ENCODE measurements around the gene NTRK3.

NTRK3 gene

DNA sequence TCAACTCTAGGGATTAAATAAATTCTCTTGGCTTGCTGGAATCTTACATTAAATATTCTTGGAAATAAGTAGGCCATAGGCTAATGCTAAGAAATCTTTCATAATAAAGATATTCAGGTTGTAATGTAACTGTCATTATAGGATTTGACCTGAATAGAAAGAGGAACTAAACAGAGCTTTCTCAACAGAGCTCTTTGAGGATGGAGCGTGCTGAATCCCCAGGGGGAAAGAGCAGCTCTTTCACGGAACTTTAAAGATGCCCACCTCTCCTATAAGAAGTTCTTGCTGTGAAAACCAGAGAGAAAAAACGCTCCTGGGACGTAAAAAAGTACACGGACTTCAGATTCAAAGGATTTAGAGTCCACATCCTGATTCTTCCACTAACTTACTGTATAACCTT, 77.9 kb downstream of the NTRK3 start:
- DNase-seq (ENCODE audit: low spot score) = no peak

DNA sequence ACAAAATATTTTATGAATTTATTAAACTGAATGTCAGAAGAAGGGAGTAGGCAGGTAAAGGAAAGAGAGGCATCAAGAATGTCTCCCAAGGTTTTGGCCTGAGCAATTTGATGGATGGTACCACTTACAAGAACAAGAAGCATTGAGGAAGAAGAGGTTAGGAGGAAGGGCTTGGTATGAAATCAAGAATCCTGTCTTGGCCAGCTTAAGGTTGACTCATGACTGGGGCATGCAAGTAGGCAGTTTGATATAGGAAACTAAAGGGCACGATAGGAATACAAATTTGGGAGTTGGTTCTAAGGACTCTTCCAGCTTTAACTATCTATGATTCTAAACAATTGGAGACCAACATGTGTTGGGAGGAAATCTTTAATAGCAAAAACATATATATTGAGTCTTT, 79.1 kb downstream of the NTRK3 start:
- no peak for DNase-seq (ENCODE audit: low spot score)

DNA sequence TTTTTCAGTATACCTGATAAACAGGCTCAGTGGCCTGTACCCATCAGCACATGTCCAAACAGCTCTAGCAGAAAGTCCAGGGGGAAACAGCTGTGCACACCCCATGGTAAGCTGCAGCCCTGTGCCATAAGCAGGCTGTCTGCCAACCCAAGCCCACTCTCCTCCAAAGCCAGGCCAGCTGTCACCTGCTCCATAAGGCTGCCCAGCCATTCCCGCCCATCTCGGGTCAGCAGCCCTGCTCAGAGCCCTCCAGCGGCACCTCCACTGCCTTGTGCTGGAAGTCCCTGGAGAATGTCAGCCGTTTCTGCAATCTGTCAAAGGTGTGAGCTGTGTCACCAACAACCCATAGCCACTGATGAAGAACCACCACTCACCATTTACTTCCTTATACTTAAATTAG, 82.0 kb downstream of the NTRK3 start:
- no peak for DNase-seq (ENCODE audit: low spot score)

DNA sequence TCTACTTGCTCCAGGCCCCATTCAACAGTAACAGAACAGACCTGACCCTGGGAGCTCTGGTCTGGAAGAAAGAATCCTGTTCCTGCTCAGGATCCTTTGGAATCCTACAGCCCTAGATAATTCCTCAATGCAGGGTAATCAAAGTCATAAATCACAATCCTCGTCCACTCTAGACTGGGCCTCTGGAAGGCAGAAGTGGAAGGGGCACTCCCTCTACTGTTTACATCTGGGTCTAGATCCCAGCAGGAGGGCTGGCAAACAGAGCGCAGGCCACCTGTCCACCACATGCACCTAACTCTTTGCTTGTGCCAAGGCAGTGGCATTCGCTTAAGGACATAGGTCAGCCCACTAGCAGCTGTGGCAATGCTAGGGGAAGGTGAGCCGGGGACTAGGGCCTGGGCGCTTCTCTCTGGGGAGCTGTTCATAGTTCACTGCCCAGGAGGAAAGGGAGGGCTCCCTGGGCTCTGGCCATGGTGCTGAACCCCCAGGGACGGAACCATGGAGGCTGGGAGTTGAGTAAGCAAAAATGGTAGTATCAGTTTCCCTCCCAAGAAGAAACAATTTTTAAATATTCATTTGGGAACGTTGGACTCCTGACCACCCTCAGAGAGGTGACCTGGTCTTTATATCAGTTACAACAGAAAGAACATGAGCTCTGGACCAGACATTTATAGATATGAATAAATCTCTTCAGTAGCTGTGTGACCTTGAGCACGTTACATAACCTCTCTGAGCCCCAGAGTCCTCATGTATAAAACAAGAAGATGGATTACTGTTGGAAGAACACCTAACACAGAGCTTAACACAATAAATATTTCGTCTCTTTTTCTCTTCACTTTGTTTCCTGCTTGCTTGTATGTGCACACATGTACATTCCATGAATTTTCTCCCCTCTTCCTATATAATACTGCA, 90.2 kb downstream of the NTRK3 start:
- DNase-seq (ENCODE audit: low spot score) = no peak

GRCh38 chr15:88161636-88162035, 94.9 kb downstream of the NTRK3 start:
- no peak for DNase-seq (ENCODE audit: low spot score)

GRCh38 chr15:88155310-88155709, 101.2 kb downstream of the NTRK3 start:
- no peak for DNase-seq (ENCODE audit: low spot score)

GRCh38 chr15:88152672-88153071, 103.9 kb downstream of the NTRK3 start:
- no peak for DNase-seq (ENCODE audit: low spot score)

- no peak for DNase-seq (ENCODE audit: low spot score)
Measured at GRCh38 chr15:88147760-88148159, 108.8 kb downstream of the NTRK3 start.

DNA sequence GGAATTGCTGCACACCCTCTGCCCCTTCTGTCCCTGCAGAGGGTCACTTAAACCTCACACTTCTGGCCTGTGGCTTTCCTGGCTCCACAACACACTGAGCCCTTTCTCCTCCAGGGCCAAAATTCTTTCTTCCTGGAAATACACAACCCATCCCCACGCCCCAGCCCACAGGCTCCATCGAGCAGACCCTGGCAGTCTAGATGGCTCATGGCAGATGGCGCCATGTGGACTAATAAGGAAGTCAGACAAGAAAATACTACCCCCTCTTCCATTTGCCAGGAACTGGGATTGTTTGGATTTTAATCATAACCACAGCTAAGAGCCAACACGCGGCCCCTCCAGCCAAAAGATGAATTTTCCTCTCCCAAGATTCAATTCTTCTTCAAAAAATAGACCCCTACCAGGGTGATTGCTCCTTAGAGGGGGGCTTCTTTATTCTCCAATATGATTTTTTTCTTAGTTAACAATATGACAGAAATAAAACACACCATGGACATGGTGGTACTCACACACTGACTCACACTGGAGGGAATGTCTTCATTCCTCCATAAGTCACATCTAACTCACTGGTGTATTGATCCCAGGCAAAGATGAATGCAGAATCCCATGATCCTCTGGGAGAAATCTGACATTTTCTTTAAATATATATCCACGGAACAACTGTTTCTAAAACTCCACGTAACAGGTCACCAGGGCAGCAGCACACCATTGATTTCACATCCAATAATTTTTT, 111.5 kb downstream of the NTRK3 start:
- no peak for DNase-seq (ENCODE audit: low spot score)

GRCh38 chr15:88142121-88142520, 114.4 kb downstream of the NTRK3 start:
- no peak for DNase-seq (ENCODE audit: low spot score)

- no peak for DNase-seq (ENCODE audit: low spot score)
Measured at GRCh38 chr15:88141269-88141889, 115.2 kb downstream of the NTRK3 start.

DNA sequence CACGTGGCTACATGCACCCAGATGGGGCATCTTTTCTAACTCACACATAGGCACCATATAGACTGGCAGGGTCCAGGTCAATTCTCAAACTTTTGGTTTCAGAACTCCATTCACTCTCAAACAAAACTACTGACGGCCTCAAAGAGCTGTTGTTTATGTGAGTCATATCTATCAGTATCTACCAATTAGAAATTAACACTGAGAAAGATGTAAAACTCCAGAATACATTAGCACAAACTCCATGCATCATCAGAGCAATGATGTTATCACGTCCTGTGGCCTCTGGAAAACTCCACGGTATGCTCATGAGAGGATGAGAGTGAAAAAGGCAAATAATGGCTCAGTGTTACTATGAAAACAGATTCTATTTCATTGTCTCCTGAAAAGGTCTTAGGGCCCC, 116.1 kb downstream of the NTRK3 start:
- DNase-seq (ENCODE audit: low spot score) = no peak

DNA sequence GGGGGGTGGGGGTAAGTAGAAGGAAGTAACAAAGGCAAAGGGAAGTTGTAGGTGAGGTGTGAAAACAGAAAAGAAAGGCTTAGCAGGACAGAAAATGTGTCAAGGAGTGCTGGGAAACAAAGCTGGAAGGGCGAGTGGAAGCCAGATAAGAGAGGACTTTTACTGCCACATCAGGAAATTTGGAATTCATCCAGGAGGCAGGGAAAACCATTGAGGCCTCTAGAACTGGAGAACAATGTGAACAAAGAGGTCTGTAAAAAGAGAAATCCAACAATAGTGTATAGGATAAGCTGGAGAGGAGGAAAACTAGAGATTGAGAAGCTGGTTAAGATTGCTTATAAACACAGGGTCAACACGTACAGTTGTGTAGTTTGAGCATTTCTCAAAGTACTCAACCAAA, 116.6 kb downstream of the NTRK3 start:
- no peak for DNase-seq (ENCODE audit: low spot score)

DNA sequence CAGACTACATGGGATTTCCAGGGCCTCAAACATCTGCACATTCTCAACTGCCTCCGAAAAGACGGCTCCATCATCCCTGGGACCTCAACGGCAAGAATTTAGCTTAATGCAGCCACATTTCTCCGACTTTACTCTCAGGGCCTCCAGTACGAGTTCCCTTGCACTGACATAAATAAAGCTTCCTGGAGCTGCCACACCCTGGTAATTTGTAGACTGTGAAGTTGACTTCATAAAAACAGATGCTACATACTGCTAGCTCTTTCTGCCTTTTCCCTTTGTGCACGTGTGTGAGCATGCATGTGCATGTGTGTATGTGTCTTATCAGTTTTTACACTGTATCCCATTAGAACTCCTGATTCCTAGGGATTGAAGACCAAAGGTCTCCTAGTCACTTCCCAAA, 122.7 kb downstream of the NTRK3 start:
- no peak for DNase-seq (ENCODE audit: low spot score)

GRCh38 chr15:88132499-88132898, 124.0 kb downstream of the NTRK3 start:
- DNase-seq (ENCODE audit: low spot score) = no peak

GRCh38 chr15:88131937-88132336, 124.6 kb downstream of the NTRK3 start:
- no peak for DNase-seq (ENCODE audit: low spot score)

DNA sequence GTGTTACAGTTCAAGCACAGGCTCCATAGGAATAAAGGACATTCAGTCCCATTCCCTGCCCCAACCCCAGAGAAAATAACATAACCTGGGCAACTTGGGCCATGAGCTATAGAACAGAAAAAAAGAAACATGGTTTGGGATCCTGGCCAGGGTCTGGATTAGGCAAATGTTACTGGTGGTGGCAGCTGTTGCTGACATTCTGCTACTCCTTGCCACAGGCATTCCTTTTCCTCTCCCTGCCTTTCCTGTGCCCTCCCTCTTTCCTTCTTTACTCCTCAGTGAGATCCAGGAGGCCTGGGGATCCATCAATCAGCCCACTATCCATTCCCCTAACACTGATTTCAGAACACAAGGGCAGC, 129.1 kb downstream of the NTRK3 start:
- DNase-seq (ENCODE audit: low spot score) = no peak

DNA sequence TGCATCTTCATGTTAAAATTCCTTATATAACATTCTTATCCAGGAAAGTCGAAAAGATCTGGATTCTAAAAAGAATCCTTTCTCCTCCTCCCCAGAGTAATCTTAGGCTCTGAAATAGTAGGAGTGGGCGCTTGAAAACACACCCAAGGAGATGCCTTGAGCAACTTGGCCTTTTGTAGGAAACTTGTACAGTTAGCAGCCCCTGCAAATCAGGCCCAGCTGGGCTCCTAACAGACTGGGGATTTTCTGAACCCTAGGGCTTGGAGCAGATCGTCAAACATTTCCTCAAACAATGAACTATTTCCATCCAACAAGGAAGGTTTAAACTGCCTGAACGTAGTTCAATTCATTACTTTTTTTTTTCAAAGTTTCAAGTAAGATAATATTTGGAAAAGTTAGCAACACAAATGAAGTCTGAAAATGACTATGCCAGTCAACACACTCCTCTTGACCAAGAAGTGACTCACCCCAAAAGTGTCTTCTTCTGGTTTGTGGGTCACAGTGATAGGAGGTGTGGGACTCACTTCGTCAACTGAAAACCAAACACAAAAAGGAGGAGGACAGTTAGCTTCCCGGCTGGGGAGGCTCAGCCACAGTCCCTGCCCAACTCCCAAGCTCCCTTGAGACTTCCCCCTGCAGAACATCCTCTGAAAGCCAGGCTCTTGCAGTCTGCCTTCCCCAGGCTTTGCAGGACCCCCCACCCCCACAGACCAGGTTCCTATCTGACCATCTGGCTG, 129.7 kb downstream of the NTRK3 start:
- DNase-seq (ENCODE audit: low spot score) = no peak

GRCh38 chr15:88125576-88125975, 131.0 kb downstream of the NTRK3 start:
- DNase-seq (ENCODE audit: low spot score) = no peak

DNA sequence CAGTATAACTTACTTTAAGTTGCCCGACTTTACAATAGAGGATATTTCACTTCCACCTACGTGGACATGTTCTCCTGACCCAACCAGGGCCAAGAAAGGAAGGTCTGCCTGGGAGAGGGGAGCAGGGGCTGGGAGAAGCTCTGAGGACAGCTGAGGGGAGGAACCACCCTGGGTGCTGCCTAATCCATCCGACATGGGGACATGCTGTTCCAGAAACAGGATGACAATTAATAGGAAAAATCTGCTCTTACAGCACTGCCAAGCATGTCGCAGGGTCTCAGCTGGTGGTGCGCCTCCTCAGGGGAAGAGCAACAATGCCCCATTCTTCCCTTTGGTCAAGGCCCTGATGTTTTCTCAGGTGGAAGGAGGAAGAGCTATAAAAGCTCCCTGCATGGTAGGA, 132.3 kb downstream of the NTRK3 start:
- DNase-seq (ENCODE audit: low spot score) = no peak

DNA sequence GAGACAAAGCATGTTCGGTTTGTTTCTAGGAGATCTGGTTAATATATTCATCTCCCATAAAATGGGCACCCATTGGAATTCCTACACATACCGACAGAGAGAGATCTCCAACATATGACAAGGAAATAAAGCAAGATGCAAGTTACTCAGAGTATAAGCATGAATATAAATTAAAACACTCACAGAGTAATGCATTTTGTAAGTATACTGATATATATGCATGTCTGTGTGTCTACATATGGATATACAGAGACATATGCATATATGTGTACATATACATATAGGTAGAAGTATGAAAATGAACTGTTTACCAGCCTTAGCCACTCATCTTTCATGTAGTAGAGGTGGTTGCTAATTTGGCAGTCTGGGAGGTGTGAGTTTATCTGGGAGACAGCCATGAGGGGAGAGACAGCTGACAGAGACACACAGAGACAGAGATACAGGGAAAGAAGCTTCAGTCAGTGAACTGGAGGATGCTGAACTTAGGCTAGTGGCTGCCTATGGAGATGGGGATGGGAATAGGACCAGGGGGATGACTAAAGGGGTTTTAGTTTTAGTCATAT, 134.5 kb downstream of the NTRK3 start:
- DNase-seq (ENCODE audit: low spot score) = no peak

- no peak for DNase-seq (ENCODE audit: low spot score)
Measured at GRCh38 chr15:88120026-88120425, 136.5 kb downstream of the NTRK3 start.
